IMR-90 (cell line): ENCODE measurements around the gene DUSP16. TPM values are rescaled to one million over a fixed set of nuclear protein-coding genes. Genes with fewer than 3 reads are reported as not detected.

Experiments
- ATAC-seq: fragments of 200-7000 bp; cut with Tn5 transposase; 2 replicates; pipeline ENCODE4 v1.9.1; 2020; ENCODE audit warnings: low read depth, mild to moderate bottlenecking, moderate library complexity
- BruUV-seq: library from RNA; stranded (reverse); fragments of 400-500 nt; replicated peaks from 2 replicates; lab custom pipeline; 2021; lab: Mats Ljungman, UMichigan
- CTCF ChIA-PET: fragments of 300-600 bp; formaldehyde crosslinking; extraction: SDS; loops from one replicate; lab custom pipeline; 2021; ENCODE audit warnings: antibody characterized with exemption; lab: Yijun Ruan, JAX
- POLR2A ChIA-PET: fragments of 300-600 bp; sonication (Branson Sonifier 250); formaldehyde crosslinking; loops from one replicate; lab custom pipeline; 2022; ENCODE audit warnings: antibody characterized with exemption; ENCODE audit not compliant: unreplicated experiment; lab: Charles Lee
- DNase-seq: peaks from one replicate; pipeline ENCODE4 v3.0.0; 2013
- H2AFZ ChIP-seq: replicated peaks from 2 replicates; pipeline ENCODE3; 2013; ENCODE audit warnings: low read length, mild to moderate bottlenecking; ENCODE audit not compliant: poor library complexity
- H2AK5ac ChIP-seq: 2 replicates; pipeline ENCODE4 v1.6.1; 2013; ENCODE audit warnings: low read depth, low read length, inconsistent platforms
- H2AK9ac ChIP-seq: replicated peaks from 2 replicates; pipeline ENCODE3; 2013; ENCODE audit warnings: mild to moderate bottlenecking, low read depth, low read length, moderate library complexity; ENCODE audit not compliant: poor library complexity
- H2BK120ac ChIP-seq: 2 replicates; pipeline ENCODE4 v1.6.1; 2013; ENCODE audit warnings: low read depth, low read length, inconsistent platforms
- H2BK15ac ChIP-seq: 3 replicates; pipeline ENCODE4 v1.6.1; 2013; ENCODE audit warnings: low read depth, low read length, inconsistent platforms
- H2BK20ac ChIP-seq: 2 replicates; pipeline ENCODE4 v1.6.1; 2013; ENCODE audit warnings: low read depth, mild to moderate bottlenecking, inconsistent platforms, low read length, moderate library complexity
- H2BK5ac ChIP-seq: 2 replicates; pipeline ENCODE4 v1.6.1; 2013; ENCODE audit warnings: mild to moderate bottlenecking, low read depth, low read length, inconsistent platforms; ENCODE audit not compliant: poor library complexity, severe bottlenecking
- H3K14ac ChIP-seq: replicated peaks from 2 replicates; pipeline ENCODE4 v1.6.1; 2013; ENCODE audit warnings: low read depth, low read length, inconsistent platforms
- H3K18ac ChIP-seq: 2 replicates; pipeline ENCODE4 v1.6.1; 2013; ENCODE audit warnings: low read depth, low read length, control low read depth
- H3K23ac ChIP-seq: 2 replicates; pipeline ENCODE4 v1.6.1; 2013; ENCODE audit warnings: low read depth, low read length, inconsistent platforms
- H3K27ac ChIP-seq: 2 replicates; pipeline ENCODE4 v1.5.1; 2013; ENCODE audit warnings: mild to moderate bottlenecking, control low read depth, low read length; ENCODE audit not compliant: insufficient read depth
- H3K27me3 ChIP-seq: 2 replicates; pipeline ENCODE4 v1.6.1; 2013; ENCODE audit warnings: low read length; ENCODE audit not compliant: control insufficient read depth, insufficient read depth
- H3K36me3 ChIP-seq: 2 replicates; pipeline ENCODE4 v1.6.1; 2013; ENCODE audit warnings: low read length, mixed read lengths; ENCODE audit not compliant: control insufficient read depth, insufficient read depth
- H3K4ac ChIP-seq: 2 replicates; pipeline ENCODE4 v1.6.1; 2013; ENCODE audit warnings: low read depth, low read length, inconsistent platforms
- H3K4me1 ChIP-seq: 2 replicates; pipeline ENCODE4 v1.6.1; 2013; ENCODE audit warnings: low read length, mixed read lengths; ENCODE audit not compliant: control insufficient read depth, insufficient read depth
- H3K4me2 ChIP-seq: 2 replicates; pipeline ENCODE4 v1.6.1; 2013; ENCODE audit warnings: low read depth, mild to moderate bottlenecking, control low read depth, low read length, moderate library complexity
- H3K4me3 ChIP-seq: 2 replicates; pipeline ENCODE4 v1.5.1; 2013; ENCODE audit warnings: low read depth, mild to moderate bottlenecking, control low read depth, low read length, moderate library complexity; ENCODE audit not compliant: insufficient read depth
- H3K56ac ChIP-seq: 2 replicates; pipeline ENCODE4 v1.6.1; 2013; ENCODE audit warnings: low read length, inconsistent platforms; ENCODE audit not compliant: insufficient read depth; ENCODE audit errors: extremely low read depth
- H3K79me1 ChIP-seq, 2 experiments: 2 replicates each; pipeline ENCODE4 v1.6.1; 2013; ENCODE audit warnings: low read length in 2 of 2, inconsistent platforms in 1 of 2, low read depth in 1 of 2
- H3K9ac ChIP-seq: 2 replicates; pipeline ENCODE4 v1.6.1; 2013; ENCODE audit warnings: low read depth, low read length, control low read depth
- H3K9me1 ChIP-seq: 2 replicates; pipeline ENCODE4 v1.6.1; 2013; ENCODE audit warnings: low read length, inconsistent platforms; ENCODE audit not compliant: insufficient read depth
- H3K9me3 ChIP-seq: 2 replicates; pipeline ENCODE4 v1.6.1; 2013; ENCODE audit warnings: low read length; ENCODE audit not compliant: control insufficient read depth, insufficient read depth
- H4K20me1 ChIP-seq: 2 replicates; pipeline ENCODE4 v1.6.1; 2013; ENCODE audit warnings: low read length, inconsistent platforms; ENCODE audit not compliant: insufficient read depth
- H4K5ac ChIP-seq: 2 replicates; pipeline ENCODE4 v1.6.1; 2013; ENCODE audit warnings: mild to moderate bottlenecking, low read depth, low read length, control low read depth
- H4K8ac ChIP-seq, 2 experiments: 2 replicates each; pipeline ENCODE4 v1.6.1; 2013; ENCODE audit warnings: low read depth in 2 of 2, low read length in 2 of 2, control low read depth in 1 of 2, inconsistent platforms in 1 of 2
- H4K91ac ChIP-seq: 2 replicates; pipeline ENCODE4 v1.6.1; 2013; ENCODE audit warnings: low read depth, low read length, inconsistent platforms; ENCODE audit not compliant: insufficient read depth
- MAZ ChIP-seq: IDR thresholded peaks from 2 replicates; pipeline ENCODE4 v1.6.1; 2012; ENCODE audit warnings: low read depth, mild to moderate bottlenecking, low read length, improper control_type of control experiment, moderate library complexity, borderline replicate concordance
- NFE2L2 ChIP-seq: fragments of 150-350 bp; IDR thresholded peaks from 2 replicates; pipeline ENCODE4 v1.6.1; 2016; ENCODE audit warnings: low read depth, mild to moderate bottlenecking, low read length
- WGBS, 2 experiments: methylation state at CpG; one replicate each; pipeline versions ENCODE4 v1.1.5 to v1.1.7; 2013; ENCODE audit warnings: missing lambda C conversion rate in 2 of 2; ENCODE audit not compliant: insufficient read length in 1 of 2; ENCODE audit errors: extremely low coverage in 2 of 2; 5-methylcytosine and 5-hydroxymethylcytosine counted together
- dilution Hi-C: fragments of 300-500 bp; cut with HindIII; formaldehyde crosslinking; loops from one replicate; pipeline ENCODE4 v1.14.3; 2018; ENCODE audit warnings: low sequenced_read_pairs; ENCODE audit not compliant: unreplicated experiment
- in situ Hi-C: fragments of 300-500 bp; cut with MboI; formaldehyde crosslinking; loops from 3 replicates; pipeline ENCODE4 v1.14.3; 2019; ENCODE audit warnings: low sequenced_read_pairs, inconsistent platforms, mixed read lengths
- intact Hi-C: fragments of 100-400 bp; cut with micrococcal nuclease; formaldehyde crosslinking; loops from 2 replicates; pipeline ENCODE4 v1.10.0; 2022
- polyA plus RNA-seq, 3 experiments: library from polyadenylated mRNA; depleted of rRNA; stranded (reverse); fragments of >200 nt; gene quantifications; 2 replicates each; pipeline ENCODE4 v1.2.3, GENCODE V29; 2012; ENCODE audit warnings: low replicate concordance in 1 of 3
- total RNA-seq: library from RNA; depleted of rRNA; stranded (reverse); fragments of >200 nt; gene quantifications from 2 replicates; pipeline ENCODE4 v1.2.3, GENCODE V29; 2012

DUSP16 gene
- total and polyA plus RNA-seq, 2 of the 4 experiments (the other 2 are of a cell fraction), result 4.7 to 10.0 TPM

DNA sequence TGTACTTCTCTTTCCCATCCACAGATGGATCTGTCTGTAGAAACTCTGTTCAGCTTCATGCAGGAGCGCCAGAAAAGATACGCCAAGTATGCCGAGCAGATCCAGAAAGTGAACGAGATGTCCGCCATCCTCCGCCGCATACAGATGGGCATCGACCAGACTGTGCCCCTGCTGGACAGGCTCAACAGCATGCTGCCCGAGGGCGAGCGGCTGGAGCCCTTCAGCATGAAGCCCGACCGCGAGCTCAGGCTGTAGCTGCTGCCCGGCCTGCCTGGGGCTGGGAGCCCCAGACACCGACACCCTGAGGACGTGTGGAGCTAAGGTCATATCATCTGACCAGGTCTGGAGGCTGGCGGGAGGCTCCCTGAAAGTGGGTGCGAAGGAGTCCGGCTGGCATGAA, 97.1 kb downstream of the DUSP16 start:
- Histone ChIP-seq H3K9me1 (no peaks in the 10 kb centered on the region; the same call in 1 of the 2 replicates), H3K4ac (no peak overlapping the region), H3K79me1 (peaks cover 0 to 5% of the 10 kb centered on the region in 2 experiments; a peak in 1 of 4 replicates), H3K27me3 (no peaks in the 10 kb centered on the region), H2BK120ac (no peak overlapping the region), H3K18ac (no peak overlapping the region), H3K4me1 (no peaks in the 10 kb centered on the region), H3K56ac (no peak overlapping the region), H3K9ac (no peak overlapping the region), H3K36me3 (peaks cover 3% of the 10 kb centered on the region), H4K91ac (no peak overlapping the region), H2AK5ac (no peak overlapping the region), H3K4me3 (no peak overlapping the region), H3K4me2 (no peak overlapping the region), H2AFZ (no peak overlapping the region), H4K8ac (no peak overlapping the region), H3K14ac (no peak overlapping the region), H4K5ac (no peak overlapping the region), H2BK20ac (no peak overlapping the region), H3K27ac (no peak overlapping the region), H3K9me3 (no peaks in the 10 kb centered on the region), H4K20me1 (no peaks in the 10 kb centered on the region; the same call in 1 of the 2 replicates), H3K23ac (no peak overlapping the region), H2BK5ac (no peak overlapping the region), H2BK15ac (no peak overlapping the region), H2AK9ac (no peak overlapping the region)
- WGBS, 2 experiments, result 100% methylated on average over 11 of the region's 20 CpGs; no CpG with 5 or more reads in 1 of the 2 experiments
- ChIA-PET POLR2A (no interaction called here), CTCF (interaction anchor here (1.6 kb wide), 1 partner anchor 11 kb away, joined by 3 read pairs; no protein-coding TSS in a partner anchor)
- ATAC-seq (no peak), DNase-seq (no peak)
- in situ Hi-C loops, result no loop called here
- intact Hi-C loops, result no loop called here
- no TSS peak for BruUV-seq
- TF ChIP-seq NFE2L2 (no peak), MAZ (no peak)
- dilution Hi-C loops, result no loop called here
